Loucy (cell line): ENCODE measurements around the gene SMIM14.
"Not testable (repeated sequence)": the region's sequence is repeated elsewhere in the genome, so short reads cannot be mapped to it uniquely, and the experiment has no call there.

Experiments used
- H2AFZ ChIP-seq: fragments of 200-600 bp; sonication (generic); 2 replicates; pipeline ENCODE4 v1.6.0; 2016; ENCODE audit warnings: antibody characterized with exemption, mild to moderate bottlenecking, low read length, moderate library complexity
- H3F3A ChIP-seq: fragments of 200-600 bp; 2 replicates; pipeline ENCODE4 v1.6.0; 2016; ENCODE audit warnings: antibody characterized with exemption, low read depth, mild to moderate bottlenecking
- H3K27me3 ChIP-seq: fragments of 200-600 bp; sonication (generic); 2 replicates; pipeline ENCODE4 v1.6.1; 2014; ENCODE audit warnings: low read length, mild to moderate bottlenecking; ENCODE audit not compliant: insufficient read depth, poor library complexity, severe bottlenecking
- H3K36me3 ChIP-seq: fragments of 200-600 bp; sonication (generic); 2 replicates; pipeline ENCODE4 v1.6.1; 2016; ENCODE audit warnings: low read length; ENCODE audit not compliant: insufficient read depth
- H3K4me1 ChIP-seq: fragments of 200-600 bp; sonication (generic); 2 replicates; pipeline ENCODE4 v1.5.1; 2014; ENCODE audit warnings: low read length, mild to moderate bottlenecking; ENCODE audit not compliant: insufficient read depth, poor library complexity, severe bottlenecking
- H3K4me2 ChIP-seq: fragments of 200-600 bp; sonication (generic); 2 replicates; pipeline ENCODE4 v1.6.0; 2014; ENCODE audit warnings: antibody characterized with exemption, low read length, low read depth, mild to moderate bottlenecking; ENCODE audit not compliant: poor library complexity, severe bottlenecking
- H3K4me3 ChIP-seq: fragments of 200-600 bp; sonication (generic); 2 replicates; pipeline ENCODE4 v1.5.1; 2014; ENCODE audit warnings: low read length, mild to moderate bottlenecking, mixed read lengths; ENCODE audit not compliant: poor library complexity, severe bottlenecking
- H3K79me2 ChIP-seq: fragments of 200-600 bp; sonication (generic); 2 replicates; pipeline ENCODE4 v1.6.1; 2014; ENCODE audit warnings: low read length; ENCODE audit not compliant: insufficient read depth
- H3K9ac ChIP-seq: fragments of 200-600 bp; sonication (generic); 2 replicates; pipeline ENCODE4 v1.6.0; 2014; ENCODE audit warnings: mild to moderate bottlenecking, low read depth, low read length, moderate library complexity; ENCODE audit not compliant: poor library complexity, severe bottlenecking
- H3K9me2 ChIP-seq: fragments of 200-600 bp; sonication (generic); replicated peaks from 2 replicates; pipeline ENCODE4 v1.6.1; 2016; ENCODE audit warnings: low read depth, low read length, mixed read lengths
- H3K9me3 ChIP-seq: fragments of 200-600 bp; sonication (generic); 2 replicates; pipeline ENCODE4 v1.6.1; 2014; ENCODE audit warnings: mild to moderate bottlenecking, antibody characterized with exemption, low read length, low read depth; ENCODE audit not compliant: insufficient read depth
- H4K20me1 ChIP-seq: fragments of 200-600 bp; sonication (generic); 2 replicates; pipeline ENCODE4 v1.6.0; 2014; ENCODE audit warnings: antibody characterized with exemption, low read length, mild to moderate bottlenecking; ENCODE audit not compliant: insufficient read depth, poor library complexity, severe bottlenecking
- EZH2phosphoT487 ChIP-seq: fragments of 200-600 bp; IDR thresholded peaks from 2 replicates; pipeline ENCODE4 v1.6.1; 2018; ENCODE audit warnings: antibody characterized with exemption, mild to moderate bottlenecking, moderate library complexity, borderline replicate concordance
- TF ChIP-seq, protein P1 (sequence below): fragments of 200-600 bp; sonication (generic); conservative IDR thresholded peaks from 2 replicates; pipeline ENCODE4 v1.5.1; 2014; ENCODE audit warnings: mild to moderate bottlenecking, antibody characterized with exemption, low read length

Gene SMIM14

DNA sequence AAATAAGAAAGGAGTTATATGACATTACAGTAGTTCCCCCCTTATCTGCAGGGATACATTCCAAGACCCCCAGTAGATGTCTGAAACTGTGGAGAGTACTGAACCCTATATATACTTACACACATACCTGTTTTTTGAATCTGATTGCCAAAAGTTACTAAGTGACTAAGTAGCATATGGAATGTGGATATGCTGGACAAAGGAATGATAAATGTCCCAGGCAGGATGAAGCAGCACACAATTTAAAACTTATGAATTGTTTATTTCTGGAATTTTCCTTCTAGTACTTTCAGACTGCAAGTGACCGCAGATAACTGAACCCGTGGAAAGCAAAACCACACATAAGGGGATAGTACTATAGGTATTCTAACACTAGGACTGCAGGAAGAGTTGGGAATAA is 134.1 kb downstream of the SMIM14 start:
- Histone ChIP-seq H3K4me1 (no peaks in the 10 kb centered on the region), H3F3A (no peaks in the 10 kb centered on the region), H3K9me3 (no peaks in the 10 kb centered on the region), H3K36me3 (peaks cover 81% of the 10 kb centered on the region), H3K4me2 (no peak overlapping the region), H3K9me2 (no peaks in the 10 kb centered on the region), H3K9ac (no peak overlapping the region), H3K79me2 (no peaks in the 10 kb centered on the region), H4K20me1 (no peaks in the 10 kb centered on the region), H2AFZ (no peak overlapping the region), H3K4me3 (no peak overlapping the region), H3K27me3 (no peaks in the 10 kb centered on the region)
- TF ChIP-seq, protein P1, sequence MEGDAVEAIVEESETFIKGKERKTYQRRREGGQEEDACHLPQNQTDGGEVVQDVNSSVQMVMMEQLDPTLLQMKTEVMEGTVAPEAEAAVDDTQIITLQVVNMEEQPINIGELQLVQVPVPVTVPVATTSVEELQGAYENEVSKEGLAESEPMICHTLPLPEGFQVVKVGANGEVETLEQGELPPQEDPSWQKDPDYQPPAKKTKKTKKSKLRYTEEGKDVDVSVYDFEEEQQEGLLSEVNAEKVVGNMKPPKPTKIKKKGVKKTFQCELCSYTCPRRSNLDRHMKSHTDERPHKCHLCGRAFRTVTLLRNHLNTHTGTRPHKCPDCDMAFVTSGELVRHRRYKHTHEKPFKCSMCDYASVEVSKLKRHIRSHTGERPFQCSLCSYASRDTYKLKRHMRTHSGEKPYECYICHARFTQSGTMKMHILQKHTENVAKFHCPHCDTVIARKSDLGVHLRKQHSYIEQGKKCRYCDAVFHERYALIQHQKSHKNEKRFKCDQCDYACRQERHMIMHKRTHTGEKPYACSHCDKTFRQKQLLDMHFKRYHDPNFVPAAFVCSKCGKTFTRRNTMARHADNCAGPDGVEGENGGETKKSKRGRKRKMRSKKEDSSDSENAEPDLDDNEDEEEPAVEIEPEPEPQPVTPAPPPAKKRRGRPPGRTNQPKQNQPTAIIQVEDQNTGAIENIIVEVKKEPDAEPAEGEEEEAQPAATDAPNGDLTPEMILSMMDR: no peak
- no peak for TF ChIP-seq EZH2phosphoT487

DNA sequence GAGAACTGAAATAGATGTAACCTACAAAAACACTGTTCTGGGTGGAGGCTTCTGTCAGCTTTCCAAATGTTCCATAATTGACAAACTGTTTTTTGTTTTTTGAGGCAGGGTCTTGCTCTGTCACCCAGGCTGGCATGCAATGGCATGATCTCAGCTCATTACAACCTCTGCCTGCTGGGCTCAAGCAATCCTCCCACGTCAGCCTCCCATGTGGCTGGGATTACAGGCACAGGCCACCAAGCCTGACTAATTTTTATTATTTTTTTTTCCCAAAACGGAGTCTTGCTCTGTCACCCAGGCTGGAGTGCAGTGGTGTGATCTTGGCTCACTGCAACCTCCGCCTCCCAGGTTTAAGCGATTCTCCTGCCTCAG is 136.0 kb downstream of the SMIM14 start:
- H3K36me3 ChIP-seq: peaks cover 75% of the 10 kb centered on the region; the same call in 1 of the 2 replicates

DNA sequence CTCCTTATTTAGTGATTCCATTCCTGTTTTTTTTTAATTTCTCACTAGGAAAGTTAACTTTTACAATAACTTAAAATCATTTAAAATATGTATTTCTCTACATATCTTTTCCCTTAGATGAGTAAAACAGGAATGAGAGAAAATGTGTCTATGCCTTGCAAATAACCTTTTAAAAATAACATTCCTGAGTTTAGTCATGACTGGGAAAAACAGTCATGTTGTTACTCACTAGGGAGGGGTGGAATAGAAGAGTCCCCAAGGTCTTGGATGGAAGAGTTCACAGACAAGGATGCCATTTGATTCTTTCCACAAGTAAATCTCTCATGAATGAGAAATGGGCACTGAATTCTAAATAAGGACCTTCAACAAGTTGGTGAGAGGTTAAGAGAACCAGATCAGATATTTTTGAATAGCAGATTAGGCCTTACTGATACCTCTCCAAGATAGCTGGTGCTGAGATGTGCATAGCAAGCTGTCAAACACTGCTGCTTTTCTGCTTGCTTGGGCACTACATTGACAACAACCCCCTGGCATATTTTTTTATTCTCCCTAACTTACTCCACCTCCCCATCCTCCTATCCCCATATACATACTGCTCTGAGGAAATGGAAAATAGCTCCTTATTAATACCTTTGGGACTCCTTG is 136.5 kb downstream of the SMIM14 start:
- no peak overlapping the region for H3K9ac ChIP-seq
- H3K4me1 ChIP-seq: no peaks in the 10 kb centered on the region
- TF ChIP-seq, protein P1: no peak
- TF ChIP-seq EZH2phosphoT487: no peak
- no peaks in the 10 kb centered on the region for H4K20me1 ChIP-seq
- H3F3A ChIP-seq: no peaks in the 10 kb centered on the region
- H3K4me2 ChIP-seq: no peak overlapping the region
- no peaks in the 10 kb centered on the region for H3K9me2 ChIP-seq
- no peaks in the 10 kb centered on the region for H3K27me3 ChIP-seq
- no peaks in the 10 kb centered on the region for H3K79me2 ChIP-seq
- no peak overlapping the region for H3K4me3 ChIP-seq
- H2AFZ ChIP-seq: no peak overlapping the region
- H3K36me3 ChIP-seq: peaks cover 70% of the 10 kb centered on the region; the same call in 1 of the 2 replicates
- H3K9me3 ChIP-seq: no peaks in the 10 kb centered on the region

More for the DNA sequence above, 136.0 kb downstream of the SMIM14 start:
- H3K9ac ChIP-seq, H3K9me2 ChIP-seq, H3K4me1 ChIP-seq, H3K27me3 ChIP-seq, H3K4me2 ChIP-seq, H4K20me1 ChIP-seq, H3K9me3 ChIP-seq, H2AFZ ChIP-seq, H3K4me3 ChIP-seq, H3F3A ChIP-seq, H3K79me2 ChIP-seq: not testable (repeated sequence)

DNA sequence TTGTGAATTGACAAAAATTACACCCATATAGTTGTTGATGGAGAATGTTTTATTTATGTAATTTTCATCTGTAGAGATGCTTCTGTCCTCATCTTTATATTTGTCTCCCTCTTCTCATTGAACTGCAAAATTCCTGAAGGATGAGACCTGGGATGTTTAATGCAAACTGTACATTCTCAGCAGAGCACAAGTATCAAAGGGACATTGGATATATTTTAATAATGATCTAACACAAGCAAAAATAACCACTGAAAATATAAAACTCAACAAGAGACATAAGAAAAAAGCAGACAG is 140.0 kb downstream of the SMIM14 start:
- Histone ChIP-seq H3K9me2 (no peaks in the 10 kb centered on the region), H3K79me2 (no peaks in the 10 kb centered on the region), H3K9me3 (no peaks in the 10 kb centered on the region), H3F3A (no peaks in the 10 kb centered on the region), H3K4me3 (no peak overlapping the region), H2AFZ (no peak overlapping the region), H4K20me1 (no peaks in the 10 kb centered on the region), H3K36me3 (peaks cover 38% of the 10 kb centered on the region; the same call in 1 of the 2 replicates), H3K9ac (no peak overlapping the region), H3K4me2 (no peak overlapping the region), H3K4me1 (no peaks in the 10 kb centered on the region), H3K27me3 (no peaks in the 10 kb centered on the region)
- no peak for TF ChIP-seq EZH2phosphoT487
- TF ChIP-seq, protein P1: no peak
